Thyroid gland (tissue), 4 donors: ENCODE data around the gene NPBWR2.

ENCODE experiments used
- POLR2A ChIP-seq, 2 donors: fragments of 450-650 bp; IDR thresholded peaks; one replicate each; pipeline ENCODE4 v1.6.1; 2017; ENCODE audit warnings: antibody characterized with exemption in 2 of 2, mild to moderate bottlenecking in 2 of 2, moderate library complexity in 1 of 2
- TF ChIP-seq, protein P1 (sequence below), 6 experiments: fragments of 200-600 bp in 3 of 6; fragments of 450-650 bp in 3 of 6; sonication (generic) in 3 of 6; IDR thresholded peaks; one replicate each; pipeline ENCODE4 v1.5.1; 2016 to 2019; ENCODE audit warnings: antibody characterized with exemption in 6 of 6, mild to moderate bottlenecking in 2 of 6, inconsistent platforms in 1 of 6, moderate library complexity in 1 of 6

DNA sequence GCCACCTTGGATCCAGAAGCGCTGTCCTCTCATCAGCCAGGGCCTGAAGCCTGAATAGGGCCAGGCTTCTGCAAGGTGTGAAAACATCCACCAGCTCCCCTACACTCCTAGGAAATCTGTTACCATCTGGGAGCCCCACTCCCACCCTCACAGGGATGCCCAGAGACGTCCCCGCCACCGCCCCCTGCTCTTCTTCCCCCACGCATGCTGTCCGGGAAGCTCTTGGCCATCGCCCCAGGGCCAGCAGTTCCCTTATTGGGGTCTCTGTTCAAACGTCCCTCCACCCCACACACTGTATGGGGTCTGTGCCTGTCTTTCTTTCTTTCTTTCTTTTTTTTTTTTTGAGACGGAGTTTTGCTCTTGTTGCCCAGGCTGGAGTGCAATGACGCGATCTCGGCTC lies 31.8 kb downstream of the NPBWR2 start:
- TF ChIP-seq, protein P1, sequence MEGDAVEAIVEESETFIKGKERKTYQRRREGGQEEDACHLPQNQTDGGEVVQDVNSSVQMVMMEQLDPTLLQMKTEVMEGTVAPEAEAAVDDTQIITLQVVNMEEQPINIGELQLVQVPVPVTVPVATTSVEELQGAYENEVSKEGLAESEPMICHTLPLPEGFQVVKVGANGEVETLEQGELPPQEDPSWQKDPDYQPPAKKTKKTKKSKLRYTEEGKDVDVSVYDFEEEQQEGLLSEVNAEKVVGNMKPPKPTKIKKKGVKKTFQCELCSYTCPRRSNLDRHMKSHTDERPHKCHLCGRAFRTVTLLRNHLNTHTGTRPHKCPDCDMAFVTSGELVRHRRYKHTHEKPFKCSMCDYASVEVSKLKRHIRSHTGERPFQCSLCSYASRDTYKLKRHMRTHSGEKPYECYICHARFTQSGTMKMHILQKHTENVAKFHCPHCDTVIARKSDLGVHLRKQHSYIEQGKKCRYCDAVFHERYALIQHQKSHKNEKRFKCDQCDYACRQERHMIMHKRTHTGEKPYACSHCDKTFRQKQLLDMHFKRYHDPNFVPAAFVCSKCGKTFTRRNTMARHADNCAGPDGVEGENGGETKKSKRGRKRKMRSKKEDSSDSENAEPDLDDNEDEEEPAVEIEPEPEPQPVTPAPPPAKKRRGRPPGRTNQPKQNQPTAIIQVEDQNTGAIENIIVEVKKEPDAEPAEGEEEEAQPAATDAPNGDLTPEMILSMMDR (IDR thresholded peaks at IDR 0.05), result no peak
- TF ChIP-seq POLR2A (IDR thresholded peaks at IDR 0.05), result no peak
